Measurements from ENCODE around the gene SSTR3.

The SSTR3 gene

DNA sequence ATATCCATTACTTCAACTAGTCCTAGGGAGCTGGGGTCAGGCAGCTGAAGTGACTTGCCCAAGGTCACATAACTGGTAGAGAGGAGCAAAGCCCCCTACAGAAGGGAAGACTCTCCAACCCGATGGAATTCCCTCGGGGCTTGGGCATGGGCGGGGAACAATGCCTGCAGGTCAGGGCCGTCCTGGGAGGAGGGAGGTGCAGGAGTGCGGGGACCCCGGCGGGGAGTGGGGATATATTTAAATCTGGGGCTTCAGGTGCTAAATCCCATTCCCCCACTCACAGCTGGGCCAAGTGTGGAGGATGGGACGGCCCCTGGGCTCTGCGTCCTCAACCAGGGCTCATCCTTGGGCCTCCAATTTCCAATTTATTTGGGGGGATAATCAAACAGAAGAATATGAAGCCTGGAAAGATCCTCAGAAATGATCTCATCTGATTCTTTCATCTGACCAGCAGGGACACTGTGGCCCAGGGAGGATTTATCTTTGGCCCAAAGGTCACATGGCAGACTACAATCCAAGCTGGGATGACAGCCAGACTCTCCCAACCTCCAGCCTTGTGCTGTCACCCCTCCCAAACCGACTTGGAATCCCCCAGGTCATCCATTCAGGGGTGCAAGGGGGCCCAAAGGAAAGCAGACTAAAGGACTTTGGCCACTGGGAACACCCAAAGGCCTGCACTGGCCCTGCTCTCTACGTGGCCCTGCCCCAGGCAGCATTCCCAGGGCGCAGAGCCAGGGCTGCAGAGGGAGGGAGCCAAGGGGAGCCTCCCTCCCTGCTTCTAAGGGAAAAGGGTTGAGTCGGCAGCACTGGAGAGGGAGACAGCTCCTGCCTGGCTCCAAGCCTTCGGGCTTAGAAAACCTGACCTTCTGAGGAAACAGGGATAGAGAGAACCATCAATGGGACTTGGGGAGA, 15.5 kb downstream of the SSTR3 start:
- DNase-seq (ENCODE audit: low spot score): peak; percentile 32

DNA sequence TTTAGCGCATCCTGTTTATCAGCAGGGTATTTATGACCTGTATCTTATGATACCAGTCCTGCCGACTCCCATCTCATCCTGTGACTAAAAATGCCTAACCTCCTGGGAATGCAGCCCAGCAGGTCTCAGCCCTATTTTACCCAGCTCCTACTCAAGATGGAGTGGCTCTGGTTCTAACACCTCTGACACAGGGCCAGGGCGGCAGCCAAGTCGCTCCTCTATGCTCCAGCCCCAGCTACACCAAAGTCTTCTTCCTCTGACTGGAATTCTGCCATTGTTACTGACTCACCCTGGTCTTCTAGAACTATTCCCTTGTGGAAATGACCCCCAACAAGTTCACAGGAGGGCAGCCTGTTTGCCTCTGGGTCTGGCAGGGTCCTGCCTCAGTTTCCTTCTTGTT, 16.4 kb downstream of the SSTR3 start:
- no peak for DNase-seq (ENCODE audit: low spot score)

DNA sequence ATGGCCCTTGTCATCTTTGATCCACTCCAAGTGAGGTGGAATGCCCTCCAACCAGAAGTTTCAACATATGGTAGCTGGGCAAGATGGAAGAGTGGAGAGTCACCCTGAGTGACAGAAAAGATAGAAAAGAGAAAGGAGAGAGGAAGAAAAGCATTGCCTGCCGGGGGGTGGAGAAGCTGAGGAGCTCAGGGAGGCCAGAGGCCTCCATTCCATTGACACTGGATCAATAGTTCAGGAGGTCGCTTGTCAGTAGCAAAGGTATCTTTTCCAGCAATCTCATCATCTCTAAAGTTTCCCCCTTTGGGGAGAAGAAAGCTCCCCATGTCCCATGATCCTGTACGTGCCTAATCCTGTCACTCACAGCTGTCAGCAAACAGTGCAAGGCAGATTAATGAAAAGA, 17.5 kb downstream of the SSTR3 start:
- DNase-seq (ENCODE audit: low spot score): no peak

DNA sequence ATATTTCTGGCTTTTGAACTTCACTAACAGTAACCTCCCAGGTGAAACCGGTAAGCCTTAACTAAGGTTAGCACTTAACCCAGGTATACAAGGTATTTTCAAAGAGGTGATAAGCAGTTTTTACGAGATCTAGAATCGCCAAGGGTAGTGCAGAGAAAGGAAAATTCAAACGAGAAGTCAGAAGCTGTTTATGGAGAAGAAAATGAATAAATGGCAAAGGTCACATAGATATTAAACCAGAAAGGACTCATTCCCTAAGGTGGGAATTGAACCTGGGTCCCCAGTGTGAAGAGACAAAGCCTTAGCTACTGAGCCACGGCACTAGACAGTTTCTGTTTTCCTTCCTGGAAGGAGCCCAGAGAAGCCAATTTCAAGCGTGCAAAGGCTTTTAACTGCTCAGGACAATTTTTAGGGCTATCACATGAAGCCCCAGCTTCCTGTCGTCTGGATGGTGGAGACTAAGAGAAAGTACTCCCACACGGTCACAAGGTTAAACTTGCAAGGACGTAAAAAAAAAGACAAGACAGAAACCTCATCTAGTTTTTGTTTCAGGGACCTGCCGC, 18.6 kb downstream of the SSTR3 start:
- peak; percentile 45 for DNase-seq (ENCODE audit: low spot score)

DNA sequence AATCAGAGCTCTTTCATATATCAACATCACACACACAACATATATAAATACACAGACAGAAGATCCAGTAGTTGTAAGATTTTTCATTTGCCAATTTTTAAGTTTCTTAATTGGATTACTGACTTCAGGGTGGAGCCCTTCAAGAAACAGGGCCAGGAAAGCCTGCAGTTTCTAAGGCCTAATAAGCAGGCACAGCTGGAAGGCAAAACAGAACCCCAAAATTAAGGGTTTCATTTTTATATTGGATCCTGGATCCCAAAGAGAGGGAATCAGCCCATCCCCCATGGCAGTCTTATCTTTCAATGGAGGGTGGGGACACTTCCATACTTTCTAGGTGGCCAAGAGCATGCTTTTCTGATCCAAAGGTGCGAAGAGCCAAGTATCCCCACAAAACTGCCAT, 19.5 kb downstream of the SSTR3 start:
- DNase-seq (ENCODE audit: low spot score): no peak

DNA sequence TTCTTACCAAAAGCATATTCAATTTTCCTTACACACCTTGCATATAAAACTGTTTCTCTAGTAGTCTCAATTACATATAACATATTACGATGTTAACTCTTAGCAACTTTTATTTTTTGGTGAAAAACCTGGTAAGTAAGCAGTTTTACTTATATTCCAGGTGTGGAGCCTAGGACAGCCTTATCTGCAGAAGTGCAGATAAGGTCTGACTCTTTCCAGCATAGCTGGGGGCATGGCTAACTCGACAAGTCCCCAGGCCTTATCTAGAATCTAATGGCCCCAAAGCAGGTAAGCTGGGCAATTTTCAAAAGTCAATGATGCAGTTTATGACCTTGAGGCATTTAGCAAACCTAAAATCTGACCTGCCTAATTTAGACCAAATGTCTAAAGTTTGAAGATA, 20.1 kb downstream of the SSTR3 start:
- no peak for DNase-seq (ENCODE audit: low spot score)

DNA sequence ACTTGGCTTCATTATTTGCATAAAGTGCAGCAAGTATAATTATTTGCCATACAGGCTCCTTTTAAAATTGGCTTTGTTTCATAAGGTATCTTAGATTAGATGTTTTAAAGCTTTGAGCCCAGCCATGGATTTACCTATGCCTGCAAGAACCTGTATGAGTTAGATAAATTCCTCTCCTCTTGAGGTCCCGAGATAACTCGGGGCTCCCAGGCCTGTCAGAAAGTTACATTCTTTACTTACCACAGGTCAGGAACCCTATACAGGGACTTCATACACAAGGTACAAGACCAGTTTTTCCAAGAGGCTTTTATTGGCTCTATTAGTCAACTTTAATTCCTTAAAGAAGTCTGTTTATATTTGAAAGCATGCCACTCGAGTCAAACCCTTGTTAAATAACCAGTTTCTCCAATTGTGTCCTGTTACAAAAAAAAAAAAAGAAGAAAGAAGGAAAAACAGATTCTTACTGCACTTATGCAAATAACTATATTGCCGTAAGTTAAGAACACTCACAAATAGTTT, 22.0 kb downstream of the SSTR3 start:
- no peak for DNase-seq (ENCODE audit: low spot score)

DNA sequence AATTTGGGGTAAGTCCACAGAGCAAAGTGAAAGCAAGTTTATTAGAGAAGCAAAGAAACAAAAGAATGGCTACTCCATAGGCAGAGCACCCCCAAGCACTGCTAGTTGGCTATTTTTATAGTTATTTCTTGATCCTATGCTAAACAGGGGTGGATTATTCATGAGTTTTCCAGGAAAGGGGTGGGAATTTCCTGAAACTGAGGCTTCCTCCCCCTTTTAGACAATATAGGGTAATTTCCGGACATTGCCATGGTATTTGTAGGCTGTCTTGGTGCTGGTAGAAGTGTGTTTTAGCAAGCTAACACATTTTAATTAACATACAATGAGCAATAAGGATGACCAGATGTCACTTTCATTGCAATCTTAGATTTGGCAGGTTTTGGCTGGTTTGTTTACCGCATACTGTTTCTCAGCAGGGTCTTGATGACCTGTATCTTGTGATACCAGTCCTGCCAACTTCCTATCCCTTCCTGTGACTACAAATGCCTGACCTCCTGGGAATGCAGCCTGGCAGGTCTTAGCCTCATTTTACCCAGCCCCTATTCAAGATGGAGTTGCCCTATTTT, 23.3 kb downstream of the SSTR3 start:
- DNase-seq (ENCODE audit: low spot score): no peak

DNA sequence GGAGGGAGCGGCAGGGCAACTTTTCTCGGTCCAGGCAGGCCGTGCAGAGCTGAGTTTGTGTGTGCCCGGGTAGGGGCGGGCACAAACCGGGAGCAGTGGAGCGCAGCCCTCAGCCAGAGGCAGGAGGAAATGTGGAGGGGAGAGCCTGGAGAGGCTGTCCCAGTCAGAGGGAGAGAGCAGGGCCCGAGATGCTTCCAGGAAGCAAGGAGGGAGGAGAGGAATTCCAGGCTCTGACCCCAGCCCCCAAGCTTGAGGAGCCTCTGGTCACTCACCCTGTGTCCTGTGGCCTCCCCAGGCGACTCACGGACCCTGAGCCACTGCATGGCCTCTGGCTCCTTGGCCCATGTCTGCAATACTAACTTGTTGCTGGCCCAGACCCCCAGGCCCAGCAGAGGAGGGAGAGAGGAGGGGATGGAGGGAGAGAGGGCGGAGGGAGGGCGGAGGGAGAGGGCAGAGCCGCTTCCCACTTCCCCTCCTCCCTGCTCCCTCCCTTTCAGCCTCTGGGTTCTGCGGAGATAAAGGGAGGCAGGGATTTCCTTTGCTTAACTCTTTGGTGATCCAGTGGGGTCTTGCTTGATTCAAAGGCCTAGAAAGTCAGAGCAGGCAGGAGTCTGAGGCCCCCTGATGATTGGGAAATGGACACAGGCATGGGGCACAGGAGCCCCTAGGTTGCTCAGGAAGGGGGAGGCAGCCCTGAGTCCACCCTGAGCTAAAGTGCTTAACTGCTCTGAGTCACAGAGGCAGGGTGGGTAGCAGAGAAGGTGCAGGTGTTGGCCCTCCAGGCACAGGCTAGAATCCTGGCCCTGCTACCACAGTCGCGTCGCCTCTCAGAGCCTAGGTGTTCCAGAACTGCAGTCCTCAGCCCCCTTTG, 24.2 kb downstream of the SSTR3 start, which contains the start of gene C1QTNF6:
Gene C1QTNF6, minus strand, starts transcription at position 357 of the 871 bp plus-strand sequence. Its CDS starts 34 bp downstream, at position 323.
- no peak for DNase-seq (ENCODE audit: low spot score)

DNA sequence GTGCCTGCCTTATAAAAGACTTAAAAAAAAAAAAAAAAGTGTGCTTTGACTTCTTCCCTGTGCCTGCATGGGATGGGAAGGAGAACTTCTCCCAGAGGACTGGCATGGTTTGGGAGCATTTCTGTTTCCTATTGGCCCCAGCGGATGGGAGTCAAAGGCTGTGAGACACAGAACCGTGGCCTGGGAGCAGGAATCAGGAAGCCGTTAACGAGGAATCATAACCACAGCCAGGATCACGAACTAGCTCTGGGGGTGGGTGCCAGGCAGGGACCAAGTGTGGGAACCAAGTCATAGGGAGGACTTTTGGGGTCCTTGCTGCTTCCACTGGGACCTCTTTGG, 24.8 kb downstream of the SSTR3 start:
- no peak for DNase-seq (ENCODE audit: low spot score)

DNA sequence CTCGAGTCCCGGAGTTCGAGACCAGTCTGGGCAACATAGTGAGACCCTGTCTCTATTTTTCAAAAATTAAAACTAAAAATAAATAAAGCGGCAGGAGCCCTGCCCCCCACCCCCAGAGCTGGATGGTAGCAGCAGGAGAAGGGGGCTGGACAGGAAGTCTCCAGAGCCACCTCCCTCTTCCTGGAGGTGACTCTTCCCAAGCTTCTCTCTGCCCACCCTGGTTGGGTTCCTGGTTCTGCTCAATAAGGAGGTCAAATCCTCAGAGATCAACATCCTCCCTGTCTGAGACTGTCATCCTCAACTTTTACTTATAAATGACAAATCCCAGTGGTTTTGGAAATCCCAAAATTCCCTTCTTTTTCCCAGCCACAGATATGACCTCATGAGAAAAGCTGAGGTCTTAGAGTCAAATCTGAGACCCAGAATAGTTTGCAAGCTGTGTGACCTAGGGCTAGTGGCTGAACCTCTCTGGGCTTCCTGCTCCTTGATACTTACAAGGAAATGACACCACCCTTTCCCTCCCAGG, 25.2 kb downstream of the SSTR3 start:
- DNase-seq (ENCODE audit: low spot score): no peak

DNA sequence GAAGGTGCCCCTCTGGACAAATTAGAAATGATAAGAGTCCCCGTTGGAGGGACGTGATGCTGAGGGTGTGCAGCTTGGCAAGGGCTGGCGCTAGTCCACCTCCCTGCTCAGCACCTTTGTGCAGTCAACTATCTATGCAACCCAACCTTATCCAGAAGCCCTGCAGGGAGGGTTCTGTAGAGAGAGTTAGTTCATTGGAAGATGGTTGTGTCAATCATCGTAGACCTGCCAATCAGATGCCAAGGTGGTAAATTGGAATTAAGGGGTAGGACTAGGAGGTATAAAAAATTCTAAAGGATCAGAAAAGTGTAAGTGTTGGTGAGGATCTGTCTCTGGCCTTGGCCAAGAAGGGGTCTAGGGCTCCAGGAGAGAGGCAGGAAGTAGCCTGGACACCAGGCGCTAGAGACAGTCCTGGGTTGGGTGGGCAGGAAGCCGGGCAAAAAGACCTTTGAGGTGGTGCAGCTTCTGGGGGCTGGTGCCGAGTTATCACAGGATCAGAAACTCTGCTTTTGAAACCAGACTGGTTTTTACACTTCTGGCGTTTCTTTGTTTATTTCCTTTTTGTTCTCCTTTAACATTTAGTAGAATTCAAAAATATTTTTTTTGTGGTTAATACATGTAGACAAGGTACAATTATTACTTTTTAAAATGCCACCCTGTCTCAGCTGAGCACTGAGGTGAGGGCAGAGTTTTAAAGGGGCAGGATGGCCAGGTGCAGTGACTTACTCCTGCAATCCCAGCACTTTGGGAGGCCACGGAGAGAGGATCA, 25.9 kb downstream of the SSTR3 start:
- peak; percentile 28 for DNase-seq (ENCODE audit: low spot score)

DNA sequence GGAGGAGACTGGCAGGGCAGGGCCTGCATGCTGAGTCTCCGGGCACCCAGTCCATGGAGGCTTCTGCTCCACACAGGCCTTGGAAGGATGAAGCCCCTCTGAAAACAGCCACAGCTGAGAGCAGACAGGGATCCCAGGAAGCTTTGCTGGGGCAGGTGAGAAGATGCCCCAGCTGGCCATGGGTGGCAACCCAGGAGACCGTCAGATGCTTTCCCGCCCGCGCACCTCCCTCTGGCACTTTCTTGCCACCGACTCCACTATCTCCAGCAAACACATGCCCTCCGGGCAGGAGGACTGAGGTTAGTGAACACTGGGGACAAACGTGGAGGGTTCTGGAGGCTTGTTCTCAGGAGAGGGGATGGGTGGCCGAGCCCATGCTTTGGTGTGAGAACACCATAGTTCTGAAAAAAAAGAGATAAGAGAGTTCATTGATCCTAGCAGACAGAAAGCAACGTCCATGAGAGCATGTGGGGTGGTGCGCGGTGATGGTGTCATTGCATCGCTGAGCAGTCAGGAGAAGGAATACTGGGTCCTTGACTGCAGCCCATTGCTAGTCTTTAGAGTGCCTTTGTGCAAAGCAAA, 26.5 kb downstream of the SSTR3 start:
- no peak for DNase-seq (ENCODE audit: low spot score)

DNA sequence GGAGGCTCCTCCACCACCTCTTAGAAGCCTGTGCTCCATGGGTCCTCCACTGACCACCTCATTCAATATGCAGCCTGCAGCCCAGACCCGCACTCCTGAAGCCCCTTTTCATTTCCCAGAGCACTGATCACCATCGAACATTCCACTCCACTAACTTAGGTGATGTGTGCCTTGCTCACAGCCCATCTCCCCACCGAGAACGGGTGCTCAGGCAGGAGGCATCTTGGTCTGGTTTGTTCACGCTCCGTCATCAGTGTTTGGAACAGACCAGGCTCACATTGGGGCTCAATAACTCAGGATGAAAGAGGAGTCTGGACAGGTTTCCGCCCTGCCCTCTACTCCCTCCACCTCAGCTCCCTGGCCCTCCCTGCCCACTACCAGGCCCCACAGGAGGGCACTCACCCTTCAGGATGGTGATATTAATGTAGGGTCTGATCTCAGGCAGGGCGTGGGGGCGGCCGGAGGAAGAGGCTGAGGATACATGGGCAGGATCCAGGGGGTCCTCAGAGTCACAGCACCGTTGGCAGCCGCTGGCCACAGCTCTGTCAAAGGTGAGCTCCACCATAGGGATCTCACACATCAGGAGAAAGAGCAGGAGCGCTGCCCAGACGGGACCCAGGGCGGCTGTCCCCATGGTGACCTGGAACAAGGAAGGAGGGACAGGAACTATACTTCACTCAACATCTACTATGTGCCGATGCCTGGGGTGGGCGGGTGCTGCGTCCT, 27.3 kb downstream of the SSTR3 start:
- no peak for DNase-seq (ENCODE audit: low spot score)

DNA sequence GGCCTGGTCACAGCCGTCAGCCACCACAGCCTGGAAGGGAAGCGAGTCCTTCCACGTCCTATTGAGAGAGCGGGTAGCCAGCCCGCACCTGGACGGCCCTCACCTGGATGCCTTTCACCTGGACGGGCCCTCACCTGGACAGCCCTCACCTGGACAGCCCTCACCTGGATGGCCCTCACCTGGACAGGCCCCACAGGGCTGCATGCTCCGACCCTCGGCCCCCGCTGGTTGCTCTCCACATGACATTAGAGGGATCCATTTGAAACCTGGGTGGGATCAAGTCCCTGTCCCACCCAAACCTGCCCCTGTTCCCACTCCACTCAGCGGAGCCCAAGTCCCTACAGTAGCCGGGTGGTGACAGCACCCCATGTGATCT, 27.9 kb downstream of the SSTR3 start:
- DNase-seq (ENCODE audit: low spot score): no peak

DNA sequence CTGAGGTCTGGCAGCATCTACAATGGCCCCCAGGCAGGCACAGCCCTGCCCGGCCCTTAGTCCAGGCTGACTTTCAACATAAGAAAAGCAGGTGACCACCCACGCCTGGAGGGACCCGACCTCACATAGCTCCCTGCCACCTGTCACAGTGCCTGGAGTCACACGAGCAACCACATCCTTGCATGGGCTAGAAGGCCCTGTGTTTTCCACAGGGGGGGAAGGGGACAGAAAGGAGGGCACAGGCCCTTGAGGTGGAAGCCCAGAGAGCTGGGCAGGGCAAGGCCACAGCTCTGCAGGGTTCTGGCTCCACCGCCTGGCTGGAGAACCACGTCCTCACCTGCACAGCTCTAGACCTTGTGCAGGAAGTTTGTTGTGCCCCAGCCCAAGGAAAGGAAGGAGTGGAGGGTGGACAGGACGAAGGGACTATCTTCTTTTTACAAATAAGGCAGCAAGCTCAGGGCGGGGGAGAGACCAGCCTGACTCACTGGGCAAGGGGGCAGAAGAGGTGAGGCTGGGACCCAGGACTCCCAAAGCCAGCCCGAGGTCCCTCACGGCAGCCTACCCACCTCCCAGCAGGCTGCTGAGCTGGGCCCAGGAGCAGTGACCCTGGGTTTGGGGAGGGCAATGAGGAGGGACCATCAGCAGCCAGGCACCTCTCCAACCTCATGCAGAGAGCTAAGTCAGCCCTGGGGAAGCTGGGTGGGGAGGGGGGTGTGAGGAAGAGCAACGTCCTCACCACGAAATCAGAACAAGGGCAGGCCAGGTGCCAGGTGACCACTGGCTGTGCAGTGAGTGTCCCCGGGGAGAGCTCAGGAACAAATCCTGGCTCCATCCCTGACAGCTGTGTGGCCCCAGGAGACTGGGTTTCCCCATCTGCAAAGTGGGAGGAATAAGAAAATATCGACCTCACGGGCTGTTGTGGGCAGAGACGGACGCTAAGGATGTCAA, 28.6 kb downstream of the SSTR3 start:
- DNase-seq (ENCODE audit: low spot score): no peak

DNA sequence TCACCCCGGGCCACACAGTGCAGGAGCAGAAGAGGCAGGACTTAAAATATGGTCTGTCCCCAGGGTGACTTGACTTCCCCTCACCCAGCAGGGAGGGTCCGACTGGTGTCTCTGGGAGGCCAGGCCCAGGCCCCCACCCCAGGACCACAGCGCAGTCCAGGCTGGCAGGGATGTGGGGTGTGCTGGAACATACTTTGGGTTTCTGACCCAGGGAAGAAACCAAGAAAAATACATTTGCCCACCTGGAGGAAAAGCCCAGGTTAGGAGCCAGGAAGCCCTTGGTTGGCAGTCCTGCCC, 29.4 kb downstream of the SSTR3 start:
- DNase-seq (ENCODE audit: low spot score): no peak

DNA sequence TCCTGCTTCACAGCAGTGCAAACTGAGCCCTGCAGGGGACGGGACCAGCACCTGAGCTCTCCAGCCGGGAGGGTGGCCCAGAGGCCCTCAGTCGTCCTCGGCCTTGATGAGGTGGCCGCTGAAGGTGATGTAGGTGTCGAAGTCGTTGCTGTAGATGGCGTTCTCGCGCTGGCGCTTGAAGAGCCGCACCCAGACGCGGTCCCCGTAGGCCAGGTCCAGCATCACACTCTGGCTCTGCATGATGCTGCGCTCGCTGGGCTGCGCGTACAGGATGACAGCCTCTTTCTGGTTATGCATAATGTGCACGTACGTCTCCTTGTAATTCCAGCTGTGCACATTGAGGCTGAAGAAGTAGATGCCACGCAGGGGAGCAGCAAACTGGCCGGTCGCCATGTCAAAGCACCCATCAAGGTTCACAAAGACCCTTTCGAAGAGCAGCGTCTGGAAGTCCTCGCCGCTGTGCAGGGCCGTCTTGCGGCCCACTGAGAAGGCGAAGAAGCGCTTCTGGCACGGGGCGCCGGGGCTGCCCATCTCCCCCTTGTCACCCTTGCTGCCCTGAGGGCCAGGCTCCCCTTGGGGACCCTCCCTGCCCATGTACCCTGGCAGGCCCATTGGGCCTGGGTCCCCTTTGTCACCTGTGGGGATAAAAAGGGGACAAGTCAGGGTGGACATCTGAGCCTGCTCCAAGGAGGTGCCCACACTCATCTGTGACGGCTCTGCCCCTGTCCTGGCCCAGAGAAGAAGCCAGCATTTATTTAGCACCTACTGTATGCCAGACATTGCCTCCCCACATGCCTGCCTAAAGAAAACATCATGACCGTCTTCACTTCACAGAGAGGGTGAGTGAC, 30.0 kb downstream of the SSTR3 start:
- no peak for DNase-seq (ENCODE audit: low spot score)
